Lower leg skin (tissue), 3 donors: ENCODE results near the gene KIF17.

ENCODE experiments used
- CTCF ChIP-seq, 3 donors: fragments of 450-650 bp; IDR thresholded peaks; one replicate each; pipeline ENCODE4 v1.5.1; 2016; ENCODE audit warnings: antibody characterized with exemption in 3 of 3, mild to moderate bottlenecking in 3 of 3, moderate library complexity in 2 of 3
- POLR2A ChIP-seq, 2 donors: fragments of 450-650 bp; IDR thresholded peaks; one replicate each; pipeline ENCODE4 v1.6.1; 2016 to 2017; ENCODE audit warnings: antibody characterized with exemption in 2 of 2, mild to moderate bottlenecking in 1 of 2, moderate library complexity in 1 of 2

- TF ChIP-seq CTCF (IDR thresholded peaks at IDR 0.05), result no peak
- no peak for TF ChIP-seq POLR2A (IDR thresholded peaks at IDR 0.05)
These were observed 9.8 kb downstream of the KIF17 start for GRCh38 chr1:20708057-20708456.
